ENCODE data around the gene SNRNP35. TPM values are rescaled to one million over a fixed set of nuclear protein-coding genes. Genes with fewer than 3 reads are reported as not detected.

Gene SNRNP35
- total and polyA plus RNA-seq, 9 of the 15 experiments (the other 6 are each of a cell fraction or from before 2014, with no cell fraction given), result 17.7 to 41.0 (median 25.5) TPM

GRCh38 chr12:123472438-123472849, 14.5 kb downstream of the SNRNP35 start:
- no peak for ATAC-seq
- Histone ChIP-seq H4K20me1 (replicated peaks; ENCODE audit: control insufficient read depth, insufficient read depth, low read length) (no peaks in the 10 kb centered on the region), H3K9me3 (replicated peaks; ENCODE audit: control insufficient read depth, insufficient read depth, low read depth, low read length) (no peaks in the 10 kb centered on the region), H3K9ac (ENCODE audit: insufficient read depth in 1 of 2, low read depth in 2 of 2, low read length in 2 of 2) (no peak overlapping the region), H3K27me3 (ENCODE audit: control insufficient read depth in 2 of 2, insufficient read depth in 2 of 2, low read length in 2 of 2) (no peaks in the 10 kb centered on the region), H3K79me2 (ENCODE audit: control insufficient read depth, insufficient read depth, low read length) (no peaks in the 10 kb centered on the region), H3K27ac (ENCODE audit: extremely low read depth, low read depth, low read length) (no peak overlapping the region), H3K4me3 (no peak overlapping the region), H3K9me1 (ENCODE audit: control insufficient read depth, insufficient read depth, low read length) (no peaks in the 10 kb centered on the region), H2AFZ (ENCODE audit: low read depth, low read length) (no peak overlapping the region), H3K4me2 (ENCODE audit: insufficient read depth, low read length) (no peak overlapping the region), H3K36me3 (ENCODE audit: control insufficient read depth, insufficient read depth, low read length) (peaks cover 48% of the 10 kb centered on the region; the same call in 2 of the 3 replicates), H3K4me1 (replicated peaks in 1 of 2; ENCODE audit: control insufficient read depth in 2 of 2, insufficient read depth in 2 of 2, low read length in 2 of 2) (peaks cover 0 to 2% of the 10 kb centered on the region in 2 experiments; a peak in 1 of 5 replicates)
- no TSS peak for BruUV-seq (replicated peaks)
- no peak for DNase-seq (ENCODE audit: extremely low read depth in 1 of 4, low spot score in 3 of 4)
- WGBS (ENCODE audit: insufficient coverage, low coverage, missing lambda C conversion rate), result 65% methylated on average over 9 of the region's 12 CpGs
- in situ Hi-C loops (cut with MboI), result no loop called here
- ChIA-PET CTCF (ENCODE audit: low intra/inter-chr PET ratio) (no interaction called here), POLR2A (interaction anchor here (1.0 kb wide), 1 partner anchor 11 kb away, joined by 3 read pairs; no protein-coding TSS in a partner anchor)
- no peak for FAIRE-seq
- TF ChIP-seq, protein P1, sequence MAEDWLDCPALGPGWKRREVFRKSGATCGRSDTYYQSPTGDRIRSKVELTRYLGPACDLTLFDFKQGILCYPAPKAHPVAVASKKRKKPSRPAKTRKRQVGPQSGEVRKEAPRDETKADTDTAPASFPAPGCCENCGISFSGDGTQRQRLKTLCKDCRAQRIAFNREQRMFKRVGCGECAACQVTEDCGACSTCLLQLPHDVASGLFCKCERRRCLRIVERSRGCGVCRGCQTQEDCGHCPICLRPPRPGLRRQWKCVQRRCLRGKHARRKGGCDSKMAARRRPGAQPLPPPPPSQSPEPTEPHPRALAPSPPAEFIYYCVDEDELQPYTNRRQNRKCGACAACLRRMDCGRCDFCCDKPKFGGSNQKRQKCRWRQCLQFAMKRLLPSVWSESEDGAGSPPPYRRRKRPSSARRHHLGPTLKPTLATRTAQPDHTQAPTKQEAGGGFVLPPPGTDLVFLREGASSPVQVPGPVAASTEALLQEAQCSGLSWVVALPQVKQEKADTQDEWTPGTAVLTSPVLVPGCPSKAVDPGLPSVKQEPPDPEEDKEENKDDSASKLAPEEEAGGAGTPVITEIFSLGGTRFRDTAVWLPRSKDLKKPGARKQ (CRISPR knock-in tag; IDR thresholded peaks at IDR 0.05), result no peak
- TF ChIP-seq TARDBP (IDR thresholded peaks at IDR 0.05) (no peak), KDM5B (IDR thresholded peaks at IDR 0.05; ENCODE audit: insufficient replicate concordance, low read depth, low read length) (no peak), EZH2 (IDR thresholded peaks at IDR 0.05; ENCODE audit: borderline replicate concordance, low read depth, low read length) (no peak), GATAD2B (IDR thresholded peaks at IDR 0.05; ENCODE audit: borderline replicate concordance) (no peak), MYBL2 (IDR thresholded peaks at IDR 0.05; ENCODE audit: low read depth) (no peak), MYBL2 (CRISPR knock-in tag; IDR thresholded peaks at IDR 0.05; ENCODE audit: borderline replicate concordance) (no peak), SRSF7 (optimal IDR thresholded peaks at IDR 0.05; ENCODE audit: low read depth, low read length) (no peak), ZNF436 (CRISPR knock-in tag; IDR thresholded peaks at IDR 0.05) (no peak)
- TF ChIP-seq, protein P2, sequence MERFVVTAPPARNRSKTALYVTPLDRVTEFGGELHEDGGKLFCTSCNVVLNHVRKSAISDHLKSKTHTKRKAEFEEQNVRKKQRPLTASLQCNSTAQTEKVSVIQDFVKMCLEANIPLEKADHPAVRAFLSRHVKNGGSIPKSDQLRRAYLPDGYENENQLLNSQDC (CRISPR knock-in tag; IDR thresholded peaks at IDR 0.05), result no peak
- intact Hi-C loops (cut with micrococcal nuclease), result no loop called here

Measured in K562 (cell line).